H9 (cell line): ENCODE measurements around the gene ARHGAP15. TPM values are rescaled to one million over a fixed set of nuclear protein-coding genes. Genes with fewer than 3 reads are reported as not detected.

ENCODE experiments used
- DNase-seq: peaks from one replicate; pipeline ENCODE4 v3.0.0-alpha.2; 2017
- H2AFZ ChIP-seq: one replicate; pipeline ENCODE4 v1.6.1; 2013; ENCODE audit warnings: mild to moderate bottlenecking, low read length, control low read depth, moderate library complexity
- H2AK5ac ChIP-seq: 2 replicates; pipeline ENCODE4 v1.6.1; 2013; ENCODE audit warnings: low read length, control low read depth, mixed read lengths; ENCODE audit not compliant: insufficient read length
- H2BK120ac ChIP-seq: one replicate; pipeline ENCODE4 v1.6.1; 2013; ENCODE audit warnings: low read depth, mild to moderate bottlenecking, low read length, control low read depth, inconsistent platforms; ENCODE audit not compliant: poor library complexity, severe bottlenecking
- H2BK12ac ChIP-seq: 2 replicates; pipeline ENCODE4 v1.6.1; 2013; ENCODE audit warnings: low read length, control low read depth, mixed read lengths, low read depth; ENCODE audit not compliant: insufficient read length
- H2BK15ac ChIP-seq: 2 replicates; pipeline ENCODE4 v1.6.1; 2013; ENCODE audit warnings: low read depth, low read length, control low read depth
- H2BK20ac ChIP-seq: one replicate; pipeline ENCODE4 v1.6.1; 2013; ENCODE audit warnings: low read depth, mild to moderate bottlenecking, low read length, control low read depth, inconsistent platforms; ENCODE audit not compliant: poor library complexity, severe bottlenecking
- H2BK5ac ChIP-seq: 2 replicates; pipeline ENCODE4 v1.6.1; 2013; ENCODE audit warnings: low read length, control low read depth, mixed read lengths; ENCODE audit not compliant: insufficient read length
- H3K14ac ChIP-seq: 2 replicates; pipeline ENCODE4 v1.6.1; 2013; ENCODE audit warnings: low read length, control low read depth; ENCODE audit not compliant: insufficient read depth
- H3K18ac ChIP-seq: 2 replicates; pipeline ENCODE4 v1.6.1; 2013; ENCODE audit warnings: low read depth, mild to moderate bottlenecking, mixed read lengths, low read length, control low read depth; ENCODE audit not compliant: insufficient read length
- H3K23ac ChIP-seq: 2 replicates; pipeline ENCODE4 v1.6.1; 2013; ENCODE audit warnings: low read length, control low read depth, mixed read lengths, low read depth; ENCODE audit not compliant: insufficient read length
- H3K23me2 ChIP-seq: 2 replicates; pipeline ENCODE4 v1.6.1; 2013; ENCODE audit warnings: low read depth, mild to moderate bottlenecking, mixed read lengths, low read length, control low read depth; ENCODE audit not compliant: insufficient read length, poor library complexity, severe bottlenecking
- H3K27ac ChIP-seq: 2 replicates; pipeline ENCODE4 v1.5.1; 2013; ENCODE audit warnings: low read length, control low read depth, mixed read lengths, low read depth; ENCODE audit not compliant: insufficient read length
- H3K27me3 ChIP-seq: 2 replicates; pipeline ENCODE4 v1.6.1; 2013; ENCODE audit warnings: low read length, control low read depth, inconsistent platforms; ENCODE audit not compliant: insufficient read depth
- H3K4ac ChIP-seq: 2 replicates; pipeline ENCODE4 v1.6.1; 2013; ENCODE audit warnings: low read depth, mild to moderate bottlenecking, control low read depth, inconsistent platforms, low read length, moderate library complexity
- H3K4me1 ChIP-seq: 2 replicates; pipeline ENCODE4 v1.6.1; 2013; ENCODE audit warnings: low read length, control low read depth, inconsistent platforms; ENCODE audit not compliant: insufficient read depth
- H3K4me2 ChIP-seq: 2 replicates; pipeline ENCODE4 v1.6.1; 2013; ENCODE audit warnings: low read length, control low read depth, mixed read lengths; ENCODE audit not compliant: insufficient read length, insufficient read depth
- H3K56ac ChIP-seq: 2 replicates; pipeline ENCODE4 v1.6.1; 2013; ENCODE audit warnings: low read depth, mild to moderate bottlenecking, mixed read lengths, low read length, control low read depth; ENCODE audit not compliant: insufficient read length
- H3K79me1 ChIP-seq: 2 replicates; pipeline ENCODE4 v1.6.1; 2013; ENCODE audit warnings: low read depth, mild to moderate bottlenecking, moderate library complexity, low read length, control low read depth, inconsistent platforms; ENCODE audit not compliant: insufficient read depth, poor library complexity, severe bottlenecking
- H3K79me2 ChIP-seq: 2 replicates; pipeline ENCODE4 v1.6.1; 2013; ENCODE audit warnings: low read length, control low read depth, inconsistent platforms; ENCODE audit not compliant: insufficient read depth
- H3K9ac ChIP-seq: 2 replicates; pipeline ENCODE4 v1.6.1; 2013; ENCODE audit warnings: low read length, control low read depth, mixed read lengths; ENCODE audit not compliant: insufficient read length; ENCODE audit errors: extremely low read depth
- H3K9me3 ChIP-seq: one replicate; pipeline ENCODE4 v1.6.1; 2013; ENCODE audit warnings: low read depth, low read length, inconsistent platforms; ENCODE audit not compliant: control insufficient read depth
- H3T11ph ChIP-seq: one replicate; pipeline ENCODE4 v1.6.1; 2013; ENCODE audit warnings: mild to moderate bottlenecking, low read length, control low read depth, inconsistent platforms
- H4K20me1 ChIP-seq: one replicate; pipeline ENCODE4 v1.6.1; 2013; ENCODE audit not compliant: control insufficient read depth, insufficient read length, insufficient read depth
- H4K5ac ChIP-seq: 2 replicates; pipeline ENCODE4 v1.6.1; 2013; ENCODE audit warnings: low read depth, mild to moderate bottlenecking, mixed read lengths, low read length, control low read depth; ENCODE audit not compliant: insufficient read length
- H4K8ac ChIP-seq: replicated peaks from 2 replicates; pipeline ENCODE4 v1.6.1; 2013; ENCODE audit warnings: low read length, control low read depth, mixed read lengths, low read depth; ENCODE audit not compliant: insufficient read length
- H4K91ac ChIP-seq: 2 replicates; pipeline ENCODE4 v1.6.1; 2013; ENCODE audit warnings: low read depth, mild to moderate bottlenecking, moderate library complexity, mixed read lengths, low read length, control low read depth; ENCODE audit not compliant: insufficient read length
- H3K27ac Mint-ChIP-seq, 3 experiments: 2 replicates in 2 of 3; 3 replicates in 1 of 3; pipeline ENCODE4 v1.8.0; 2020 to 2021; ENCODE audit warnings: mixed read lengths in 3 of 3, mild to moderate bottlenecking in 1 of 3, moderate library complexity in 1 of 3
- H3K27me3 Mint-ChIP-seq: 2 replicates; pipeline ENCODE4 v1.8.0; 2021; ENCODE audit warnings: low read depth, mild to moderate bottlenecking, moderate library complexity, mixed read lengths
- H3K36me3 Mint-ChIP-seq, 3 experiments: 2 replicates in 2 of 3; 3 replicates in 1 of 3; pipeline ENCODE4 v1.8.0; 2020 to 2021; ENCODE audit warnings: low read depth in 3 of 3, mixed read lengths in 3 of 3; ENCODE audit not compliant: insufficient read depth in 1 of 3
- H3K4me1 Mint-ChIP-seq, 2 experiments: 2 replicates each; pipeline ENCODE4 v1.8.0; 2020; ENCODE audit warnings: mixed read lengths in 2 of 2
- H3K4me3 Mint-ChIP-seq, 2 experiments: 2 replicates in 1 of 2; 3 replicates in 1 of 2; pipeline ENCODE4 v1.8.0; 2020 to 2021; ENCODE audit warnings: mild to moderate bottlenecking in 2 of 2, mixed read lengths in 2 of 2, moderate library complexity in 1 of 2
- H3K9me3 Mint-ChIP-seq, 2 experiments: 2 replicates in 1 of 2; 3 replicates in 1 of 2; pipeline ENCODE4 v1.8.0; 2020; ENCODE audit warnings: mild to moderate bottlenecking in 2 of 2, mixed read lengths in 2 of 2, moderate library complexity in 1 of 2
- WGBS: extraction: QIAGEN DNeasy Blood & Tissue Kit; methylation state at CpG from one replicate; pipeline ENCODE4 v1.1.7; 2013; ENCODE audit warnings: missing lambda C conversion rate, low lambda C conversion rate, mixed read lengths; ENCODE audit not compliant: insufficient read length; ENCODE audit errors: extremely low coverage; 5-methylcytosine and 5-hydroxymethylcytosine counted together
- total RNA-seq: library from RNA; stranded (reverse); gene quantifications from 2 replicates; pipeline ENCODE4 v1.2.1, GENCODE V29; 2021
- TF ChIP-seq, protein P1 (sequence below): fragments of 200-600 bp; sonication (generic); conservative IDR thresholded peaks from 3 replicates; pipeline ENCODE4 v1.8.0; 2021; ENCODE audit warnings: antibody characterized with exemption, mild to moderate bottlenecking

Gene ARHGAP15
- total RNA-seq, 1 experiment from 2014 or later = not detected

- H3K36me3 Mint-ChIP-seq = no peaks in the 10 kb centered on the region
- H2BK12ac ChIP-seq = no peak overlapping the region
- H3K14ac ChIP-seq = no peak overlapping the region
- H3K23ac ChIP-seq = no peak overlapping the region
- no peaks in the 10 kb centered on the region for H3K79me2 ChIP-seq
- TF ChIP-seq, protein P1, sequence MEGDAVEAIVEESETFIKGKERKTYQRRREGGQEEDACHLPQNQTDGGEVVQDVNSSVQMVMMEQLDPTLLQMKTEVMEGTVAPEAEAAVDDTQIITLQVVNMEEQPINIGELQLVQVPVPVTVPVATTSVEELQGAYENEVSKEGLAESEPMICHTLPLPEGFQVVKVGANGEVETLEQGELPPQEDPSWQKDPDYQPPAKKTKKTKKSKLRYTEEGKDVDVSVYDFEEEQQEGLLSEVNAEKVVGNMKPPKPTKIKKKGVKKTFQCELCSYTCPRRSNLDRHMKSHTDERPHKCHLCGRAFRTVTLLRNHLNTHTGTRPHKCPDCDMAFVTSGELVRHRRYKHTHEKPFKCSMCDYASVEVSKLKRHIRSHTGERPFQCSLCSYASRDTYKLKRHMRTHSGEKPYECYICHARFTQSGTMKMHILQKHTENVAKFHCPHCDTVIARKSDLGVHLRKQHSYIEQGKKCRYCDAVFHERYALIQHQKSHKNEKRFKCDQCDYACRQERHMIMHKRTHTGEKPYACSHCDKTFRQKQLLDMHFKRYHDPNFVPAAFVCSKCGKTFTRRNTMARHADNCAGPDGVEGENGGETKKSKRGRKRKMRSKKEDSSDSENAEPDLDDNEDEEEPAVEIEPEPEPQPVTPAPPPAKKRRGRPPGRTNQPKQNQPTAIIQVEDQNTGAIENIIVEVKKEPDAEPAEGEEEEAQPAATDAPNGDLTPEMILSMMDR = no peak
- no peak overlapping the region for H2AK5ac ChIP-seq
- H2BK20ac ChIP-seq = no peak overlapping the region
- no peaks in the 10 kb centered on the region for H3K27me3 ChIP-seq
- no peak overlapping the region for H3K56ac ChIP-seq
- no peak overlapping the region for H3K27ac ChIP-seq
- H2BK15ac ChIP-seq = no peak overlapping the region
- no peak for DNase-seq
- H3K9me3 Mint-ChIP-seq = no peaks in the 10 kb centered on the region
- H3K23me2 ChIP-seq = no peaks in the 10 kb centered on the region
- H3K4me3 Mint-ChIP-seq = no peak overlapping the region
- H3K4me1 Mint-ChIP-seq = peaks cover 14 to 21% of the 10 kb centered on the region in 2 experiments
- H3T11ph ChIP-seq = no peak overlapping the region
- H2AFZ ChIP-seq = no peak overlapping the region
- no peak overlapping the region for H4K8ac ChIP-seq
- H3K9ac ChIP-seq = no peak overlapping the region
- H3K4me2 ChIP-seq = no peak overlapping the region
- H3K79me1 ChIP-seq = no peaks in the 10 kb centered on the region
- no peak overlapping the region for H4K5ac ChIP-seq
- H2BK5ac ChIP-seq = no peak overlapping the region
- WGBS = no CpG with 5 or more reads among the region's 2 CpGs
- H2BK120ac ChIP-seq = no peak overlapping the region
- H3K4ac ChIP-seq = no peak overlapping the region
- H3K9me3 ChIP-seq = no peaks in the 10 kb centered on the region
- no peak overlapping the region for H3K27ac Mint-ChIP-seq
- no peaks in the 10 kb centered on the region for H3K27me3 Mint-ChIP-seq
- H3K18ac ChIP-seq = no peak overlapping the region
- no peak overlapping the region for H4K91ac ChIP-seq
- no peaks in the 10 kb centered on the region; the same call in 1 of the 2 replicates for H3K4me1 ChIP-seq
- no peaks in the 10 kb centered on the region for H4K20me1 ChIP-seq
These were observed 421.3 kb downstream of the ARHGAP15 start for GRCh38 chr2:143550500-143550899.
